ENCODE measurements around the gene TIAL1. TPM values are rescaled to one million over a fixed set of nuclear protein-coding genes. Genes with fewer than 3 reads are reported as not detected.
"Not testable (repeated sequence)": the region's sequence is repeated elsewhere in the genome, so short reads cannot be mapped to it uniquely, and the experiment has no call there.

TIAL1 gene
- polyA plus RNA-seq, 1 donor from 2014 or later: 13.6 TPM

- Mint-ChIP-seq H3K4me3 (peak overlapping the region; percentile 97 to 99 (median 98)), H3K27ac (peak overlapping the region; percentile 99), H3K9me3 (no peaks in the 10 kb centered on the region), H3K27me3 (no peaks in the 10 kb centered on the region), H3K36me3 (peaks cover 4% of the 10 kb centered on the region), H3K4me1 (peaks cover 33 to 40% (median 37%) of the 10 kb centered on the region in 3 donors)
Measured at GRCh38 chr10:119597405-119598186, 832 bp upstream of the TIAL1 start.

- Mint-ChIP-seq H3K4me3 (peak overlapping the region; percentile 97 to 99 (median 98)), H3K27ac (peak overlapping the region; percentile 94 to 99 (median 99)), H3K9me3 (no peaks in the 10 kb centered on the region), H3K4me1 (peaks cover 43 to 52% (median 49%) of the 10 kb centered on the region in 3 donors), H3K36me3 (peaks cover 4% of the 10 kb centered on the region), H3K27me3 (no peaks in the 10 kb centered on the region)
Measured at GRCh38 chr10:119595676-119596515, 868 bp downstream of the TIAL1 start.

DNA sequence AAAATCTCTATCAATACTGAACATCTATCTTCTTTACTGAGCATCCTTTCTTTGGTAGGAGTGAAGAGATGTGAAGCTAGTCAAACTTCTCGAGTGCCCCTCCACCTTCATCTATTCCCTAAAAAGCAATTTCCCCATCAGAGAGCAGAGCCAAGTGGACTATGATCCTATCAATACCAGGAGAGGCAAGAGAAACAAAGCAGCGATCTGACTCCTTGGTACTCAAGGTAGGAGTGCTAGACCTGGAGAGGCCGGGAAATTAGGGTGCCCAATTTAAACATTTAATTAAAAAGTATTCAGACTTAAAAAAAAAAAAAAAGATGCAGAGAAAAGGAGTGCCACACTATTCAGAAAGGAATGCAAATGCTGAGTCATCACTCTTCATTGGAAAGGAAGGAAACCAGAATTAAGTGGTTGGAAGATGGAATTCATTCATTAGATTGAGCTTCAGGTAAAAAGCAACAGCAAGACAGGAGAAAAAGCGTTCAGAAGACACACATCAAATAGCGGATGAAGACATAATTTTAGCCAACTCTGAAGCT lies 1.6 kb downstream of the TIAL1 start:
- Mint-ChIP-seq H3K27ac (peak overlapping the region; percentile 94 to 99 (median 99)), H3K4me3 (peak overlapping the region; percentile 97 to 99 (median 98)), H3K27me3 (no peaks in the 10 kb centered on the region), H3K36me3 (peaks cover 4% of the 10 kb centered on the region), H3K4me1 (peaks cover 43 to 52% (median 49%) of the 10 kb centered on the region in 3 donors), H3K9me3 (no peaks in the 10 kb centered on the region)

DNA sequence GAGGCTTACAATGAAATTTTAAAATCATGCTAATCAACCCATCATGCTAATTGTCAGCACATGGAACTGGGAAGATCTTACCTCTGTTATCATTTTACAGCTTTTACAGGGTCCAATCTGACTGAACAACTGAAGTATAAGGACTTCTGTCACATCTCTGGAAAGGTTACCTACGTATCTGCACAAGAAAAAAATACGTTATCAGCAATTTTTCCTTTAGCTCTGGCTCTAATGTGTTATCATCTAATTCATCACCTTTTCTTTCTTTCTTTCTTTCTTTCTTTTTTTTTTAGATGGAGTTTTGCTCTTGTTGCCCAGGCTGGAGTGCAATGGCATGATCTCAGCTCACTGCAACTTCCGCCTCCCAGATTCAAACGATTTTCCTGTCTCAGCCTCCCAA lies 8.7 kb downstream of the TIAL1 start:
- H3K4me1 Mint-ChIP-seq: peaks cover 16 to 24% (median 17%) of the 10 kb centered on the region in 3 donors
- no peak overlapping the region for H3K27ac Mint-ChIP-seq
- H3K9me3 Mint-ChIP-seq: no peaks in the 10 kb centered on the region
- no peaks in the 10 kb centered on the region for H3K27me3 Mint-ChIP-seq
- no peaks in the 10 kb centered on the region for H3K36me3 Mint-ChIP-seq
- H3K4me3 Mint-ChIP-seq: no peak overlapping the region

- Mint-ChIP-seq H3K27me3 (no peaks in the 10 kb centered on the region), H3K9me3 (no peaks in the 10 kb centered on the region)
Measured at GRCh38 chr10:119578355-119578754, 18.4 kb downstream of the TIAL1 start.

DNA sequence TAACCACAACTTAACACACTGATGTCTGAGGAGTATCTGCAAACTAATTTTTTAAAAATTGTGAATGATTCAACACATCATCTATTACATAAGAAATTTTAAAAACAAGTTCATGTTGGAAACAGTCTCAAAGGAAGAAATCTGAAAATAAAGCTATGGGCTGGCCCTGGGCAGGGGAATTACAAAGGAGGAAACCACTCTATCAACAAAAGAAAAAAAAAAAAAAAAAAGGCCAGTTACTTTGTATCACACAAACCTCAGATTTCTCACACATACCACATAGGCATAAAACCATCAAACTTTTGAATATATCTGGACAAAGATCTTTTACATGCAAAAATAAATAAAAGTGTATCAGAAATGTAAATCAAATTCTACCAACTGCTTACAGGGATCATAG lies 20.8 kb downstream of the TIAL1 start:
- Mint-ChIP-seq H3K27me3 (no peaks in the 10 kb centered on the region), H3K4me3 (no peak overlapping the region), H3K4me1 (no peaks in the 10 kb centered on the region), H3K36me3 (peaks cover 5% of the 10 kb centered on the region), H3K27ac (no peak overlapping the region), H3K9me3 (no peaks in the 10 kb centered on the region)

More at GRCh38 chr10:119578355-119578754, 18.4 kb downstream of the TIAL1 start:
- no peak overlapping the region for H3K27ac Mint-ChIP-seq
- H3K36me3 Mint-ChIP-seq: peaks cover 5% of the 10 kb centered on the region
- no peak overlapping the region for H3K4me3 Mint-ChIP-seq
- H3K4me1 Mint-ChIP-seq: peaks cover 0 to 3% (median 2%) of the 10 kb centered on the region in 3 donors

DNA sequence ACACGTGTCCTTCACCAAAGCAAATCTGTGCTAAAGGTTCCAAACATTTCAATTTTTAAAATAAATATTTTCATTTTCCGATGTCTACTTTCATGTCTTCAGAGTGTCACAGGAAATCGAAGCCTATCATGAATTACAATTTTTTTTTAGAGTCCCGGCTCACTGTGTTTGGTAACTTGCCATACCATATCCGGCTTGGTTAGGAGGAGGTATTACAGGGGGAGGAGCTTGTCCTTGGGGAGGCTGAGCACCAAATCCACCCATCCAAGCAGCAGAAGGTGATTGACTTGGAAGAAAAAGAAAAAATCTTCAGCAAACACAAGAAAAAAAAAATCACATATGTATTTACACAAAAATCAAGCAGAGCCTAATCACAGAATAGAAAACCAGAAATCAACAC lies 21.3 kb downstream of the TIAL1 start:
- Mint-ChIP-seq H3K4me3 (peak overlapping the region in 1 of 4 donors; percentile 1), H3K4me1 (no peaks in the 10 kb centered on the region), H3K27me3 (no peaks in the 10 kb centered on the region), H3K36me3 (peaks cover 5% of the 10 kb centered on the region), H3K27ac (no peak overlapping the region), H3K9me3 (no peaks in the 10 kb centered on the region)

DNA sequence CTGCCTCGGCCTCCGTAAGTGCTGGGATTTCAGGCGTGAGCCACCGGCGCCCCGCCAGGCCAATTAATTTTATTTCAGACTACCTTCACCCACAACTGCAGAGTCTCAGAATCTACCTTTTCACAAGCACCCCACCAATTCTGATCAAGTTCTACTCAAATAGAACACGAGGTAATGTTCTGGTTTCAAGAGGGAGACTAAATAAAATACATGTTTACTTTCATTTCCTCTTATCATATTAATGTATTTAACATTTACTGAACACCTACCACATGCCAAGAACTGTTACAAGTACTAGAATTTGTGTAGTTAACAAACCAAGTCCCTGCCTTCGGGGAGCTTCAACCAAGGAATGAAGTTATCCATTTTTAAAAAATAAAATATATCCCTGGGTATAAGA lies 28.8 kb downstream of the TIAL1 start:
- Mint-ChIP-seq H3K27ac (no peak overlapping the region), H3K27me3 (no peaks in the 10 kb centered on the region), H3K9me3 (no peaks in the 10 kb centered on the region), H3K36me3 (no peaks in the 10 kb centered on the region), H3K4me3 (peak overlapping the region in 2 of 4 donors; percentile 53 to 85), H3K4me1 (peaks cover 7 to 12% (median 9%) of the 10 kb centered on the region in 3 donors)

DNA sequence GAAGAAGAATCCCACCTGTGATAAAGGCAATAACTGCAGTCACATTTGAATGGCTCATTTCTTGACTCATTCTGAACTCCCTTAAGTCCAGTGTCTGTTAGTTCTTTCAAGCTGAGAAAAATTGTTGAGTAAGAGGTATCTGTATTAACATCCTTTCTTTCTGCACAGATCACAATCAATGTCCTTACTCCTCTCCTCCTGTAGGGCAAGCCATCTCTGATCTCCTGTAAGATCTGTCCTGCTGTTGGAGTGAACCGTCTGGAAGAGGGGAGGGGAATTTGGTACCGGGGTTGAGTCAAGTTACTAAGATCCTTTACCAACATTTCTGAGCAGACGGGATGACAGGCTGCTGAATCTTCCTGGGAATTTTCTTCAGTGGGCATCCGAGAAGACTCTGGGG lies 34.7 kb downstream of the TIAL1 start:
- no peaks in the 10 kb centered on the region for H3K36me3 Mint-ChIP-seq
- H3K4me3 Mint-ChIP-seq: no peak overlapping the region
- peak overlapping the region in 1 of 3 donors; percentile 86 for H3K27ac Mint-ChIP-seq
- H3K4me1 Mint-ChIP-seq: no peaks in the 10 kb centered on the region
- H3K27me3 Mint-ChIP-seq: no peaks in the 10 kb centered on the region
- H3K9me3 Mint-ChIP-seq: no peaks in the 10 kb centered on the region

DNA sequence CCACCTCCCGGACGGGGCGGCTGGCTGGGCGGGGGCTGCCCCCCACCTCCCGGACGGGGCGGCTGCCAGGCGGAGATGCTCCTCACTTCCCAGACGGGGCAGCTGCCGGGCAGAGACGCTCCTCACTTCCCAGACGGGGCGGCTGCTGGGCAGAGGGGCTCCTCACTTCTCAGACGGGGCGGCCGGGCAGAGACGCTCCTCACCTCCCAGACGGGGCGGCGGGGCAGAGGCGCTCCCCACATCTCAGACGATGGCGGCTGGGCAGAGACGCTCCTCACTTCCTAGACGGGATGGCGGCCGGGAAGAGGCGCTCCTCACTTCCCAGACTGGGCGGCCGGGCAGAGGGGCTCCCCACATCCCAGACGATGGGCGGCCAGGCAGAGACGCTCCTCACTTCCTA lies 37.3 kb downstream of the TIAL1 start:
- H3K4me3 Mint-ChIP-seq, H3K27me3 Mint-ChIP-seq, H3K27ac Mint-ChIP-seq, H3K9me3 Mint-ChIP-seq, H3K4me1 Mint-ChIP-seq, H3K36me3 Mint-ChIP-seq: not testable (repeated sequence)

- H3K36me3 Mint-ChIP-seq, H3K4me1 Mint-ChIP-seq, H3K9me3 Mint-ChIP-seq, H3K27me3 Mint-ChIP-seq, H3K27ac Mint-ChIP-seq, H3K4me3 Mint-ChIP-seq: not testable (repeated sequence)
Measured at GRCh38 chr10:119556081-119556480, 40.7 kb downstream of the TIAL1 start.

GRCh38 chr10:119555178-119555784 lies 41.5 kb downstream of the TIAL1 start:
- Mint-ChIP-seq H3K9me3 (no peaks in the 10 kb centered on the region), H3K4me3 (no peak overlapping the region), H3K4me1 (no peaks in the 10 kb centered on the region), H3K27me3 (peaks cover 1% of the 10 kb centered on the region), H3K27ac (no peak overlapping the region), H3K36me3 (no peaks in the 10 kb centered on the region)

GRCh38 chr10:119550827-119551226 lies 45.9 kb downstream of the TIAL1 start:
- no peaks in the 10 kb centered on the region for H3K9me3 Mint-ChIP-seq

DNA sequence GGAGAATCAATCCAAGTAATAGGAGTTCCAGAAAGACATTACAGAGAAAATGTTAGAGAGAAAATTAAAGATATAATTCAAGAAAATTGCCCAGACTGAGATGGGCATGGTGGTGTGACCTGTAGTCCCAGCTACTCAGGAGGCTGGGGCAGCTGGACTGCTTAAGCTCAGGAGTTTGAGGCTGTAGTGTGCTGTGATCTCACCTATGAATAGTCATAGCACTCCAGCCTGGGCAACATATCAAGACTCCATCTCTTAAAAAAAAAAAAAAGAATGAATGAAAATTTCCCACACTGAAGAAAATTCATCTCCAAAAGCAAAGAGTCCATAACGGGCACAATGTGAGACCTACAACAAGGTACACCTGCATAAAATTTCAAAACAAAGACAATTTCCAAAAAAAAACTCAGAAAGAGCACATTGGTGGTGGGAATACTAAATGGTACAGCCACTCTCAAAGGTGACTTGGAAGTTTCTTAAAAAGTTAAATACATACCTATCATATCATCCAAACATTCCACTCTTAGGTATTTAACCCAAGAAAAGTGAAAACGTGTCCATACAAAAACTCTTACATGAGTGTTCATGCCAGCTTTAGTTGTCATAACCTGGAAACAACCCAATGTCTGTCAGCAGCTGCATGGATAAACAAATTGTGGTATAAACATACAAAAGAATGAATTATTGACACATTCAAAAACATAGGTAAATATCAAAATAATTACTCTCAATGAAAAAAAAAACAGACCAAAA lies 47.3 kb downstream of the TIAL1 start:
- peaks cover 3% of the 10 kb centered on the region for H3K36me3 Mint-ChIP-seq
- H3K9me3 Mint-ChIP-seq: no peaks in the 10 kb centered on the region
- no peaks in the 10 kb centered on the region for H3K4me1 Mint-ChIP-seq
- peaks cover 9% of the 10 kb centered on the region for H3K27me3 Mint-ChIP-seq
- H3K27ac Mint-ChIP-seq: no peak overlapping the region
- no peak overlapping the region for H3K4me3 Mint-ChIP-seq

More at GRCh38 chr10:119550827-119551226, 45.9 kb downstream of the TIAL1 start:
- no peak overlapping the region for H3K4me3 Mint-ChIP-seq
- no peaks in the 10 kb centered on the region for H3K4me1 Mint-ChIP-seq
- H3K36me3 Mint-ChIP-seq: peaks cover 3% of the 10 kb centered on the region
- no peak overlapping the region for H3K27ac Mint-ChIP-seq
- peaks cover 9% of the 10 kb centered on the region for H3K27me3 Mint-ChIP-seq
